SK-N-SH (cell line): ENCODE data around the gene GRB2.

Experiments
- CTCF ChIP-seq: fragments of 200-600 bp; sonication (generic); IDR thresholded peaks from 2 replicates; pipeline ENCODE4 v1.6.1; 2017; ENCODE audit warnings: antibody characterized with exemption, mild to moderate bottlenecking, moderate library complexity
- EP300 ChIP-seq, 2 experiments: IDR thresholded peaks; 2 replicates each; pipeline versions ENCODE4 v1.4.0 to v1.6.1; 2012; ENCODE audit warnings: borderline replicate concordance in 1 of 2, low read depth in 1 of 2, low read length in 1 of 2
- EZH2phosphoT487 ChIP-seq: fragments of 200-600 bp; sonication (generic); IDR thresholded peaks from 2 replicates; pipeline ENCODE4 v1.6.1; 2017; ENCODE audit warnings: low read depth, mixed run types, mild to moderate bottlenecking, antibody characterized with exemption, moderate library complexity, borderline replicate concordance
- FOXJ3 ChIP-seq: sonication (generic); formaldehyde crosslinking; IDR thresholded peaks from 2 replicates; pipeline ENCODE4 v1.5.1; 2020; ENCODE audit warnings: mild to moderate bottlenecking, missing genetic modification reagents
- REST ChIP-seq: IDR thresholded peaks from 2 replicates; pipeline ENCODE4 v1.6.1; 2012; ENCODE audit warnings: mild to moderate bottlenecking, low read depth, low read length, moderate library complexity
- SIN3A ChIP-seq: IDR thresholded peaks from 2 replicates; pipeline ENCODE4 v1.6.1; 2012; ENCODE audit warnings: low read depth, mild to moderate bottlenecking, low read length, moderate library complexity, borderline replicate concordance
- TAF1 ChIP-seq: IDR thresholded peaks from 2 replicates; pipeline ENCODE4 v1.6.1; 2012; ENCODE audit warnings: low read depth, mild to moderate bottlenecking, low read length, moderate library complexity, borderline replicate concordance
- TF ChIP-seq, protein P1 (sequence below): fragments of 150-350 bp; IDR thresholded peaks from 2 replicates; pipeline ENCODE4 v1.6.1; 2017; ENCODE audit warnings: antibody characterized with exemption, low read length, low read depth, borderline replicate concordance

DNA sequence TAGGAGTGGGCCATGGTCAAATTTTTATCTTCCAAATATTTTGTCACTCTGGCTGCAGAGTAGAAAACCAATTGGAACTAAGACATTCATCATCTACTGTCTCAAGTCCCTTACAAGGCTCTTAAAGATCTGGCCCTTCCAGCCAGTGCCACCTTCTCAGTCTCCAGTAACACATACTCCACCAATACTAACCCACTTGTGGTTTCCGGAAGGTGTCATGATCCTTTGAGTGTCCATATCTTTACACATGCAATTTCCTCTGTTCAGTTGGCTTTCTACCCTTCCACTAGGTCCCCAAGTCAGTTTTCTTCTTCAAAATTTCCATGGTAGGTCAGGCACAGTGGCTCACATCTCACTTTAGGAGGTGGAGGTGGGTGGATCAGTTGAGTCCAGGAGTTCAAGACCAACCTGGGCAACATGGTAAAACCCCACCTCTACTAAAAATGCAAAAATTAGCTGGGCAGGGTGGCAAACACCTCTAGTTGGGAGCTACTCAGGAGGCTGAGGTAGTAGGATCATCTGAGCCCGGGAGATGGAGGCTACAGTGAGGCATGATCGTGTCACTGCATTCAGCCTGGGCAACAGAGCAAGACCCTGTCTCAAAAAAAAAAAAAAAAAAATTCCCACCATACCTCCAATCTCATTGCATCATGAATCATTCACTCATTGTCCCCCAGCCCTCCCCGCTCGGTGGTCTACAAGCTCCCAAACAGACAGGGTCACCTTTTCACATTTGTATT lies 6.0 kb upstream of the GRB2 start:
- no peak for TF ChIP-seq EP300 (IDR thresholded peaks at IDR 0.05; ENCODE audit: borderline replicate concordance in 1 of 2, low read depth in 1 of 2, low read length in 1 of 2)
- no peak for TF ChIP-seq CTCF
- TF ChIP-seq EZH2phosphoT487 = no peak
- TF ChIP-seq FOXJ3 (CRISPR knock-in tag) = no peak
- no peak for TF ChIP-seq TAF1
- TF ChIP-seq REST = no peak
- no peak for TF ChIP-seq SIN3A
- TF ChIP-seq, protein P1, sequence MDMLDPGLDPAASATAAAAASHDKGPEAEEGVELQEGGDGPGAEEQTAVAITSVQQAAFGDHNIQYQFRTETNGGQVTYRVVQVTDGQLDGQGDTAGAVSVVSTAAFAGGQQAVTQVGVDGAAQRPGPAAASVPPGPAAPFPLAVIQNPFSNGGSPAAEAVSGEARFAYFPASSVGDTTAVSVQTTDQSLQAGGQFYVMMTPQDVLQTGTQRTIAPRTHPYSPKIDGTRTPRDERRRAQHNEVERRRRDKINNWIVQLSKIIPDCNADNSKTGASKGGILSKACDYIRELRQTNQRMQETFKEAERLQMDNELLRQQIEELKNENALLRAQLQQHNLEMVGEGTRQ = no peak
